K562 (cell line): ENCODE data around the gene DMBT1. TPM values are rescaled to one million over a fixed set of nuclear protein-coding genes. Genes with fewer than 3 reads are reported as not detected.

Experiments used
- ATAC-seq: fragments of 200-7000 bp; cut with Tn5 transposase; 3 replicates; pipeline ENCODE4 v1.9.1; 2020; ENCODE audit warnings: moderate library complexity
- BruUV-seq: library from RNA; stranded (reverse); fragments of 400-500 nt; replicated peaks from 2 replicates; lab custom pipeline; 2021; lab: Mats Ljungman, UMichigan
- CTCF ChIA-PET: fragments of 300-600 bp; formaldehyde crosslinking; extraction: SDS; loops from one replicate; lab custom pipeline; 2021; ENCODE audit warnings: low intra/inter-chr PET ratio; lab: Yijun Ruan, JAX
- POLR2A ChIA-PET: fragments of 300-600, 350-650 bp; sonication (Branson Sonifier 250); formaldehyde crosslinking; extraction: SDS; loops from one replicate; lab custom pipeline; 2021; ENCODE audit warnings: antibody characterized with exemption, inconsistent platforms; lab: Yijun Ruan, JAX
- DNase-seq, 4 experiments: peaks; one replicate each; pipeline versions ENCODE4 v3.0.0 to v3.0.0-alpha.2; 2011 to 2018; ENCODE audit warnings: low spot score in 3 of 4, mixed read lengths in 3 of 4; ENCODE audit errors: extremely low read depth in 1 of 4
- FAIRE-seq: peaks from 2 replicates; lab custom pipeline; 2011; peaks lifted over from hg19 to GRCh38; lab: Jason Lieb, UNC
- H2AFZ ChIP-seq: 2 replicates; pipeline ENCODE4 v1.6.0; 2011; ENCODE audit warnings: low read depth, low read length, control low read depth, inconsistent platforms
- H3K27ac ChIP-seq: fragments of 200-600 bp; 3 replicates; pipeline ENCODE4 v1.8.0; 2011; ENCODE audit warnings: low read depth, mild to moderate bottlenecking, control low read depth, inconsistent platforms, low read length, moderate library complexity, mixed read lengths; ENCODE audit errors: extremely low read depth
- H3K27me3 ChIP-seq, 2 experiments: fragments of 300-600 bp in 1 of 2; 2 replicates in 1 of 2; 3 replicates in 1 of 2; pipeline versions ENCODE4 v1.6.0 to v1.8.0; 2011; ENCODE audit warnings: inconsistent platforms in 2 of 2, low read length in 2 of 2, mild to moderate bottlenecking in 1 of 2, mixed read lengths in 1 of 2, moderate library complexity in 1 of 2; ENCODE audit not compliant: control insufficient read depth in 2 of 2, insufficient read depth in 2 of 2
- H3K36me3 ChIP-seq: fragments of 300-600 bp; 3 replicates; pipeline ENCODE4 v1.8.0; 2011; ENCODE audit warnings: mild to moderate bottlenecking, low read length, inconsistent platforms; ENCODE audit not compliant: control insufficient read depth, insufficient read depth
- H3K4me1 ChIP-seq, 2 experiments: fragments of 200-600 bp in 1 of 2; replicated peaks in 1 of 2; 2 replicates in 1 of 2; 3 replicates in 1 of 2; pipeline versions ENCODE4 v1.5.1 to v1.8.0; 2011; ENCODE audit warnings: inconsistent platforms in 2 of 2, low read length in 2 of 2, mild to moderate bottlenecking in 1 of 2, mixed read lengths in 1 of 2, moderate library complexity in 1 of 2; ENCODE audit not compliant: control insufficient read depth in 2 of 2, insufficient read depth in 2 of 2
- H3K4me2 ChIP-seq: 2 replicates; pipeline ENCODE4 v1.6.1; 2011; ENCODE audit warnings: low read length, control low read depth, inconsistent platforms, mixed read lengths; ENCODE audit not compliant: insufficient read depth
- H3K4me3 ChIP-seq: fragments of 200-600 bp; sonication (generic), shearing (Covaris generic); 2 replicates; pipeline ENCODE4 v1.5.1; 2016; ENCODE audit warnings: control low read depth, inconsistent platforms
- H3K79me2 ChIP-seq: fragments of 200-600 bp; 3 replicates; pipeline ENCODE4 v1.8.0; 2011; ENCODE audit warnings: low read length, inconsistent platforms; ENCODE audit not compliant: control insufficient read depth, insufficient read depth
- H3K9ac ChIP-seq, 2 experiments: 2 replicates each; pipeline versions ENCODE4 v1.6.0 to v1.6.1; 2011; ENCODE audit warnings: low read depth in 2 of 2, low read length in 2 of 2, control low read depth in 1 of 2, inconsistent platforms in 1 of 2, mild to moderate bottlenecking in 1 of 2, mixed read lengths in 1 of 2; ENCODE audit not compliant: insufficient read depth in 1 of 2
- H3K9me1 ChIP-seq: one replicate; pipeline ENCODE4 v1.6.0; 2011; ENCODE audit warnings: inconsistent platforms, mild to moderate bottlenecking, low read length, moderate library complexity; ENCODE audit not compliant: control insufficient read depth, insufficient read depth
- H3K9me3 ChIP-seq: replicated peaks from 2 replicates; pipeline ENCODE4 v1.5.1; 2011; ENCODE audit warnings: low read depth, low read length, inconsistent platforms; ENCODE audit not compliant: control insufficient read depth, insufficient read depth
- H4K20me1 ChIP-seq: replicated peaks from 2 replicates; pipeline ENCODE4 v1.6.1; 2011; ENCODE audit warnings: low read length, inconsistent platforms, mixed read lengths; ENCODE audit not compliant: control insufficient read depth, insufficient read depth
- ELF4 ChIP-seq: fragments of 450-650 bp; formaldehyde crosslinking; IDR thresholded peaks from 2 replicates; pipeline ENCODE4 v1.4.0; 2022; ENCODE audit warnings: missing genetic modification characterization
- FUS ChIP-seq: fragments of 200-400 bp; formaldehyde crosslinking; optimal IDR thresholded peaks from 2 replicates; pipeline ENCODE3; 2017; ENCODE audit warnings: low read depth, low read length
- HCFC1 ChIP-seq: IDR thresholded peaks from 2 replicates; pipeline ENCODE4 v1.6.1; 2012; ENCODE audit warnings: low read depth, low read length, improper control_type of control experiment
- MCM3 ChIP-seq: fragments of 450-650 bp; IDR thresholded peaks from 2 replicates; pipeline ENCODE4 v1.6.1; 2016
- NR1H2 ChIP-seq: sonication (generic); formaldehyde crosslinking; IDR thresholded peaks from 2 replicates; pipeline ENCODE4 v1.4.0; 2020; ENCODE audit warnings: mild to moderate bottlenecking, missing genetic modification reagents
- NR2F6 ChIP-seq: fragments of 450-650 bp; formaldehyde crosslinking; IDR thresholded peaks from 2 replicates; pipeline ENCODE4 v1.4.0; 2020; ENCODE audit warnings: mild to moderate bottlenecking
- RHOXF2B ChIP-seq: fragments of 250-450 bp; sonication (Bioruptor Pico); conservative IDR thresholded peaks from 2 replicates; pipeline ENCODE4 v1.5.1; 2021
- SREBF1 ChIP-seq: fragments of 150-350 bp; IDR thresholded peaks from 2 replicates; pipeline ENCODE4 v1.6.1; 2014; ENCODE audit warnings: antibody characterized with exemption, low read depth, low read length, borderline replicate concordance
- TBP ChIP-seq: optimal IDR thresholded peaks from 2 replicates; pipeline ENCODE3; 2011; ENCODE audit warnings: low read depth, low read length, improper control_type of control experiment
- TCF3 ChIP-seq: sonication (generic); formaldehyde crosslinking; IDR thresholded peaks from 2 replicates; pipeline ENCODE4 v1.4.0; 2020; ENCODE audit warnings: mild to moderate bottlenecking, missing genetic modification reagents
- ZEB2 ChIP-seq: fragments of 450-650 bp; IDR thresholded peaks from 2 replicates; pipeline ENCODE4 v1.6.1; 2016
- ZKSCAN3 ChIP-seq: fragments of 250-450 bp; sonication (Bioruptor Pico); IDR thresholded peaks from 2 replicates; pipeline ENCODE4 v1.4.0; 2020
- ZNF445 ChIP-seq: fragments of 250-450 bp; sonication (Bioruptor Pico); IDR thresholded peaks from 2 replicates; pipeline ENCODE4 v1.4.0; 2020; ENCODE audit warnings: low read depth, mild to moderate bottlenecking, moderate library complexity
- ZNF592 ChIP-seq: fragments of 450-650 bp; IDR thresholded peaks from 2 replicates; pipeline ENCODE4 v1.6.1; 2017; ENCODE audit warnings: antibody characterized with exemption, mild to moderate bottlenecking
- WGBS: fragments of 100-300 bp; shearing (Covaris generic); methylation state at CpG from one replicate; pipeline ENCODE4 v1.1.6; 2016; ENCODE audit warnings: low coverage, mixed read lengths; ENCODE audit not compliant: insufficient coverage; ENCODE audit errors: missing lambda C conversion rate; 5-methylcytosine and 5-hydroxymethylcytosine counted together
- in situ Hi-C: fragments of 300-500 bp; cut with MboI; formaldehyde crosslinking; loops from 4 replicates; pipeline ENCODE4 v1.15.0; 2018; ENCODE audit warnings: inconsistent platforms, mixed read lengths
- intact Hi-C: fragments of 100-400 bp; cut with micrococcal nuclease; formaldehyde crosslinking; loops from 2 replicates; pipeline ENCODE4 v1.14.2; 2022
- polyA plus RNA-seq, 8 experiments: library from polyadenylated mRNA; depleted of rRNA in 4 of 8; stranded (reverse) in 5 of 8; unstranded in 3 of 8; fragments of >200 nt; fragmentation: Nextera tagmentation in 2 of 8; fragmentation: Illumina TruSeq in 1 of 8; extraction: Ambion mirVana in 2 of 8; extraction: Trizol in 1 of 8; gene quantifications; 2 replicates each; pipeline versions ENCODE4 v1.2.1 to v1.2.3, GENCODE V29; 2011 to 2014; ENCODE audit warnings: inconsistent platforms in 1 of 8, missing spikeins in 1 of 8
- total RNA-seq, 7 experiments: library from RNA; depleted of rRNA in 6 of 7; stranded (reverse); fragments of >200 nt in 6 of 7; fragmentation: Illumina TruSeq in 2 of 7; extraction: Trizol in 2 of 7; gene quantifications; 2 replicates each; pipeline versions ENCODE4 v1.2.1 to v1.2.3, GENCODE V29; 2011 to 2021; ENCODE audit warnings: low replicate concordance in 1 of 7
- TF ChIP-seq, protein P1 (sequence below): sonication (generic); formaldehyde crosslinking; IDR thresholded peaks from 2 replicates; pipeline ENCODE4 v1.4.0; 2020; ENCODE audit warnings: mild to moderate bottlenecking, missing genetic modification reagents
- TF ChIP-seq, protein P2 (sequence below): fragments of 250-450 bp; sonication (Bioruptor Pico); IDR thresholded peaks from 2 replicates; pipeline ENCODE4 v1.4.0; 2020; ENCODE audit warnings: mild to moderate bottlenecking, moderate library complexity

The DMBT1 gene
- total and polyA plus RNA-seq, 9 of the 15 experiments (the other 6 are each of a cell fraction or from before 2014, with no cell fraction given), result 0.01 to 0.07 TPM; not detected in 7

DNA sequence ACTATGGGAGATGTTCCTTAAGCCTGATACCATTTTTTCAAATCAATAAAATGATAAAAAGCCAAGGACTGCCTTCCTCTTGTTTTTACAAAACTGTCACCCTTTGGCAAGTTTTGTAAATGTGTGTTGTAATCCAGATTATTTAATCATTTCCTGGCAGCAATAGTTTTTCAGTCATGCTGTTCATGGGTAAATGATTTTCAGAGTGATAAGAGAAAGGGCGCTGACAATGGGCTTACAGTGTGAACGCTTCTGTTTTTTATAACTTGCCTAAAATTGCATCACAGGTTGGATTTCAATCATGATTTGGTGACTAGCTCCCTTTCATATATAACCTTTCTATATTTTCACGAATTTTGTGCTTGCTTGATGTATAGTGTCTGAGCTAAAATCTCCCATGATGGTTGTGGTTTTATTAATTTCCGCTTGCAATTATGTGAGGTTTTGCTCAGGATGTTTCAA is 19.0 kb upstream of the DMBT1 start:
- Histone ChIP-seq H4K20me1 (no peaks in the 10 kb centered on the region), H2AFZ (no peak overlapping the region), H3K79me2 (no peaks in the 10 kb centered on the region), H3K9me1 (no peaks in the 10 kb centered on the region), H3K4me1 (no peaks in the 10 kb centered on the region), H3K27me3 (no peaks in the 10 kb centered on the region), H3K36me3 (no peaks in the 10 kb centered on the region), H3K9me3 (no peaks in the 10 kb centered on the region), H3K27ac (no peak overlapping the region), H3K4me2 (no peak overlapping the region), H3K9ac (no peak overlapping the region), H3K4me3 (no peak overlapping the region)
- CTCF ChIA-PET, result no interaction called here
- POLR2A ChIA-PET, result no interaction called here
- no peak for DNase-seq
- no peak for FAIRE-seq
- 2% methylated on average over 4 of the region's 4 CpGs for WGBS
- intact Hi-C loops (no loop called here), in situ Hi-C loops (no loop called here)
- no TSS peak for BruUV-seq
- no peak for ATAC-seq
- TF ChIP-seq ZEB2 (no peak), NR2F6 (CRISPR knock-in tag) (no peak), ZNF445 (CRISPR knock-in tag) (no peak), ZNF592 (no peak), NR1H2 (CRISPR knock-in tag) (no peak), HCFC1 (no peak), SREBF1 (no peak), FUS (no peak), RHOXF2B (CRISPR knock-in tag) (no peak), ZKSCAN3 (CRISPR knock-in tag) (no peak), TBP (no peak), TCF3 (no peak), ELF4 (CRISPR knock-in tag) (no peak), MCM3 (no peak)
- TF ChIP-seq, protein P1, sequence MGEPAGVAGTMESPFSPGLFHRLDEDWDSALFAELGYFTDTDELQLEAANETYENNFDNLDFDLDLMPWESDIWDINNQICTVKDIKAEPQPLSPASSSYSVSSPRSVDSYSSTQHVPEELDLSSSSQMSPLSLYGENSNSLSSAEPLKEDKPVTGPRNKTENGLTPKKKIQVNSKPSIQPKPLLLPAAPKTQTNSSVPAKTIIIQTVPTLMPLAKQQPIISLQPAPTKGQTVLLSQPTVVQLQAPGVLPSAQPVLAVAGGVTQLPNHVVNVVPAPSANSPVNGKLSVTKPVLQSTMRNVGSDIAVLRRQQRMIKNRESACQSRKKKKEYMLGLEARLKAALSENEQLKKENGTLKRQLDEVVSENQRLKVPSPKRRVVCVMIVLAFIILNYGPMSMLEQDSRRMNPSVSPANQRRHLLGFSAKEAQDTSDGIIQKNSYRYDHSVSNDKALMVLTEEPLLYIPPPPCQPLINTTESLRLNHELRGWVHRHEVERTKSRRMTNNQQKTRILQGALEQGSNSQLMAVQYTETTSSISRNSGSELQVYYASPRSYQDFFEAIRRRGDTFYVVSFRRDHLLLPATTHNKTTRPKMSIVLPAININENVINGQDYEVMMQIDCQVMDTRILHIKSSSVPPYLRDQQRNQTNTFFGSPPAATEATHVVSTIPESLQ (CRISPR knock-in tag), result no peak
- TF ChIP-seq, protein P2, sequence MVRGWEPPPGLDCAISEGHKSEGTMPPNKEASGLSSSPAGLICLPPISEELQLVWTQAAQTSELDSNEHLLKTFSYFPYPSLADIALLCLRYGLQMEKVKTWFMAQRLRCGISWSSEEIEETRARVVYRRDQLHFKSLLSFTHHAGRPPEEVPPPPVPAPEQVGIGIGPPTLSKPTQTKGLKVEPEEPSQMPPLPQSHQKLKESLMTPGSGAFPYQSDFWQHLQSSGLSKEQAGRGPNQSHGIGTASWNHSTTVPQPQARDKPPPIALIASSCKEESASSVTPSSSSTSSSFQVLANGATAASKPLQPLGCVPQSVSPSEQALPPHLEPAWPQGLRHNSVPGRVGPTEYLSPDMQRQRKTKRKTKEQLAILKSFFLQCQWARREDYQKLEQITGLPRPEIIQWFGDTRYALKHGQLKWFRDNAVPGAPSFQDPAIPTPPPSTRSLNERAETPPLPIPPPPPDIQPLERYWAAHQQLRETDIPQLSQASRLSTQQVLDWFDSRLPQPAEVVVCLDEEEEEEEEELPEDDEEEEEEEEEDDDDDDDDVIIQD, result no peak
